D341Med (cell line): ENCODE data around the gene TOGARAM2.
A peak's percentile ranks its signal among the peaks of the same experiment; 100 is the strongest.

ENCODE experiments used
- DNase-seq: peaks from one replicate; pipeline ENCODE4 v3.0.0; 2012; ENCODE audit warnings: low spot score

Gene TOGARAM2

GRCh38 chr2:29023188-29023587 lies 42.1 kb downstream of the TOGARAM2 start:
- DNase-seq = no peak

- no peak for DNase-seq
Observed at GRCh38 chr2:29024882-29025430, 43.9 kb downstream of the TOGARAM2 start.

GRCh38 chr2:29025711-29026110 lies 44.6 kb downstream of the TOGARAM2 start:
- no peak for DNase-seq

- no peak for DNase-seq
Observed at GRCh38 chr2:29031046-29031445, 49.9 kb downstream of the TOGARAM2 start.

GRCh38 chr2:29032189-29032588 lies 51.1 kb downstream of the TOGARAM2 start:
- no peak for DNase-seq

- no peak for DNase-seq
Observed at GRCh38 chr2:29033172-29033571, 52.1 kb downstream of the TOGARAM2 start.

GRCh38 chr2:29033656-29034055 lies 52.6 kb downstream of the TOGARAM2 start:
- DNase-seq = no peak

- no peak for DNase-seq
Observed at GRCh38 chr2:29035016-29035745, 54.1 kb downstream of the TOGARAM2 start.

- DNase-seq = no peak
Observed at GRCh38 chr2:29039718-29040480, 58.8 kb downstream of the TOGARAM2 start.

GRCh38 chr2:29040552-29040951 lies 59.5 kb downstream of the TOGARAM2 start:
- DNase-seq = no peak

- DNase-seq = no peak
Observed at GRCh38 chr2:29041161-29041660, 60.1 kb downstream of the TOGARAM2 start.

- DNase-seq = peak; percentile 71
Observed at GRCh38 chr2:29042561-29043075, 61.5 kb downstream of the TOGARAM2 start.

GRCh38 chr2:29044459-29044858 lies 63.4 kb downstream of the TOGARAM2 start:
- no peak for DNase-seq

GRCh38 chr2:29046321-29046720 lies 65.2 kb downstream of the TOGARAM2 start:
- no peak for DNase-seq

- DNase-seq = peak; percentile 71
Observed at GRCh38 chr2:29047083-29047845, 66.2 kb downstream of the TOGARAM2 start.

GRCh38 chr2:29050591-29050990 lies 69.5 kb downstream of the TOGARAM2 start:
- peak; percentile 77 for DNase-seq

- no peak for DNase-seq
Observed at GRCh38 chr2:29051730-29052129, 70.6 kb downstream of the TOGARAM2 start.

- DNase-seq = no peak
Observed at GRCh38 chr2:29052807-29053206, 71.7 kb downstream of the TOGARAM2 start.

- no peak for DNase-seq
Observed at GRCh38 chr2:29053223-29053622, 72.1 kb downstream of the TOGARAM2 start.

- DNase-seq = no peak
Observed at GRCh38 chr2:29053670-29054400, 72.7 kb downstream of the TOGARAM2 start.

GRCh38 chr2:29054430-29054829 lies 73.3 kb downstream of the TOGARAM2 start:
- DNase-seq = no peak
